ENCODE measurements around the gene ATP10A.

DNA sequence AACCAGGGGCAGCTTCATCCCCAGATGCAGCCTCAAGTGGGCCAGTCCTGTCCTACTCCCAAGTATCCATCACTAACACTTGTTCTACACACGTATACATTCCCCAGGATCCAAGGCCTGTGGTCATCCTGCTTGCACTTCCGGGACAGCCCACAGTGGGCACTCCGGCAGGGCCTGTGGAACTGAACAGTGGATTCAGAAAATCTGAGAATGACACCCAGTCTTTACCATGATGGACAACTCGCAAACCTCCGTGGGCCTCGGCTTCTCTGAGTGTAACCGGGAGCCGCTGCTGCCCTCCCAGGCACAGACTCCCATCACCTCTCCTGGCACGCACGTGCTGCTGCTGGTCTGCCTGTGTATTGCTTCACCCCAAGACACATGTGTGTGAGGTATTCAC is 59.6 kb downstream of the ATP10A start:
- TF ChIP-seq EP300 (IDR thresholded peaks at IDR 0.05; ENCODE audit: borderline replicate concordance in 1 of 2, low read depth in 1 of 2, low read length in 1 of 2): no peak
- no peak for TF ChIP-seq USF2 (IDR thresholded peaks at IDR 0.05; ENCODE audit: borderline replicate concordance, low read depth, low read length)
- TF ChIP-seq TEAD4 (IDR thresholded peaks at IDR 0.05; ENCODE audit: borderline replicate concordance, insufficient read depth): no peak
